Ishikawa (cell line): ENCODE data around the gene NUDT9.
A peak's percentile ranks its signal among the peaks of the same experiment; 100 is the strongest.

Experiments
- CEBPB ChIP-seq: IDR thresholded peaks from 2 replicates; pipeline ENCODE4 v1.6.1; 2012
- CREB1 ChIP-seq: IDR thresholded peaks from 2 replicates; pipeline ENCODE4 v1.6.1; 2012; ENCODE audit warnings: low read depth
- EGR1 ChIP-seq: IDR thresholded peaks from 2 replicates; pipeline ENCODE4 v1.6.1; 2012
- EP300 ChIP-seq: IDR thresholded peaks from 2 replicates; pipeline ENCODE4 v1.6.1; 2012; ENCODE audit warnings: borderline replicate concordance
- FOXM1 ChIP-seq: IDR thresholded peaks from 2 replicates; pipeline ENCODE4 v1.6.1; 2012; ENCODE audit warnings: low read depth, borderline replicate concordance
- MAX ChIP-seq: IDR thresholded peaks from 2 replicates; pipeline ENCODE4 v1.6.1; 2012
- NFIC ChIP-seq: IDR thresholded peaks from 2 replicates; pipeline ENCODE4 v1.6.1; 2012
- RAD21 ChIP-seq: IDR thresholded peaks from 2 replicates; pipeline ENCODE4 v1.6.1; 2012; ENCODE audit warnings: low read depth
- TAF1 ChIP-seq: IDR thresholded peaks from 2 replicates; pipeline ENCODE4 v1.6.1; 2012; ENCODE audit warnings: low read depth, mild to moderate bottlenecking
- TCF12 ChIP-seq: IDR thresholded peaks from 2 replicates; pipeline ENCODE4 v1.6.1; 2012; ENCODE audit warnings: low read depth
- TEAD4 ChIP-seq: IDR thresholded peaks from 2 replicates; pipeline ENCODE4 v1.6.1; 2012
- USF1 ChIP-seq: IDR thresholded peaks from 2 replicates; pipeline ENCODE4 v1.6.1; 2012
- YY1 ChIP-seq: IDR thresholded peaks from 2 replicates; pipeline ENCODE4 v1.6.1; 2012; ENCODE audit warnings: low read depth
- ZBTB7A ChIP-seq: IDR thresholded peaks from 2 replicates; pipeline ENCODE4 v1.6.1; 2012; ENCODE audit warnings: low read depth
- TF ChIP-seq, protein P1 (sequence below): IDR thresholded peaks from 2 replicates; pipeline ENCODE4 v1.6.1; 2012; ENCODE audit warnings: low read depth, mild to moderate bottlenecking

Gene NUDT9

DNA sequence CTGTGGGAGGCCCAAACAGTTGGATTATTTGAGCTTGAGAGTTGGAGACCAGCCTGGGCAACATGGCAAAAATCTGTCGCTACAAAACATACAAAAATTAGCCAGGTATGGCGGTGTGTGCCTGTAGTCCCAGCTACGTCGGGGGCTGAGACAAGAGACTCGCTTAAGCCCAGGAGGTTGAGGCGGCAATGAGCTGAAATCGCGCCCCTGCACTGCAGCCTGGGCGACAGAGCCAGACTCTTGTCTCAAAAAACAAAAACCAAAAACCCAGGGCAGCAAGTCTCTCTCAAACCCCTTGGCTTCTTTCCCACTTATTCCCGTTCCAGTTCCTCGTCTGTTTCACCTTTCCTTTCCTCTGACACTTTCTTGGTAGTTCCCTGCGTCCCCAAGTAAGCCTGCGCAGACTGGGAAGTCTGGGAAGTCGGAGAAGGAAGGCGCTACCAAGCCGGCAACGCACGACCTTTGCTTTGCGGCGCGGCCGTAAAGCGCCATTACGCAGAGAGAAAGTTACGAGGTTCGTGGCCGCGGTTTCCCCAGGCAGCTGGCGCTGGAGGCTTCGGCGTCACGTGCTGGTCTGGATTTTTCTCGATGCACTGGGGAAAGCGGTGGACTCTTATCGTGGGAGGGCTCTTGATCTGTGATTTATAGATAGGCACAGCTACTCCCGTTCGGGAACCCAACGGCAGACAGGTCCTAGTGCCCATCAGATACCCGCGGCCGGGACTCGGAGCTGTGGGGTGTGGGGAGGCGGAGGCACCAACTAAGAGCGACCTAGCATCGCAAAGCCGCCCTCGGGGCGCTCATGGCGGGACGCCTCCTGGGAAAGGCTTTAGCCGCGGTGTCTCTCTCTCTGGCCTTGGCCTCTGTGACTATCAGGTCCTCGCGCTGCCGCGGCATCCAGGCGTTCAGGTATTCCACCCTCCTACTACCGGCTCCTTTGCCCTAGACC lies at the start of gene NUDT9:
NUDT9 (plus strand) TSS at position 470 of the 949 bp plus-strand sequence; CDS start at position 803, 333 bp downstream.
- TF ChIP-seq CREB1 (peak; percentile 58; the same call in 1 of the 2 replicates), TCF12 (peak; percentile 81), TEAD4 (peak; percentile 42; the same call in 1 of the 2 replicates), RAD21 (no peak), EP300 (no peak), YY1 (peak; percentile 79), USF1 (peak; percentile 94), TAF1 (peak; percentile 92), NFIC (peak; percentile 34), FOXM1 (no peak), ZBTB7A (no peak), CEBPB (0 out of 2 replicates have a peak, but pooled peaks have one; percentile 28), MAX (peak; percentile 97), EGR1 (no peak)
- TF ChIP-seq, protein P1, sequence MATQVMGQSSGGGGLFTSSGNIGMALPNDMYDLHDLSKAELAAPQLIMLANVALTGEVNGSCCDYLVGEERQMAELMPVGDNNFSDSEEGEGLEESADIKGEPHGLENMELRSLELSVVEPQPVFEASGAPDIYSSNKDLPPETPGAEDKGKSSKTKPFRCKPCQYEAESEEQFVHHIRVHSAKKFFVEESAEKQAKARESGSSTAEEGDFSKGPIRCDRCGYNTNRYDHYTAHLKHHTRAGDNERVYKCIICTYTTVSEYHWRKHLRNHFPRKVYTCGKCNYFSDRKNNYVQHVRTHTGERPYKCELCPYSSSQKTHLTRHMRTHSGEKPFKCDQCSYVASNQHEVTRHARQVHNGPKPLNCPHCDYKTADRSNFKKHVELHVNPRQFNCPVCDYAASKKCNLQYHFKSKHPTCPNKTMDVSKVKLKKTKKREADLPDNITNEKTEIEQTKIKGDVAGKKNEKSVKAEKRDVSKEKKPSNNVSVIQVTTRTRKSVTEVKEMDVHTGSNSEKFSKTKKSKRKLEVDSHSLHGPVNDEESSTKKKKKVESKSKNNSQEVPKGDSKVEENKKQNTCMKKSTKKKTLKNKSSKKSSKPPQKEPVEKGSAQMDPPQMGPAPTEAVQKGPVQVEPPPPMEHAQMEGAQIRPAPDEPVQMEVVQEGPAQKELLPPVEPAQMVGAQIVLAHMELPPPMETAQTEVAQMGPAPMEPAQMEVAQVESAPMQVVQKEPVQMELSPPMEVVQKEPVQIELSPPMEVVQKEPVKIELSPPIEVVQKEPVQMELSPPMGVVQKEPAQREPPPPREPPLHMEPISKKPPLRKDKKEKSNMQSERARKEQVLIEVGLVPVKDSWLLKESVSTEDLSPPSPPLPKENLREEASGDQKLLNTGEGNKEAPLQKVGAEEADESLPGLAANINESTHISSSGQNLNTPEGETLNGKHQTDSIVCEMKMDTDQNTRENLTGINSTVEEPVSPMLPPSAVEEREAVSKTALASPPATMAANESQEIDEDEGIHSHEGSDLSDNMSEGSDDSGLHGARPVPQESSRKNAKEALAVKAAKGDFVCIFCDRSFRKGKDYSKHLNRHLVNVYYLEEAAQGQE: no peak

DNA sequence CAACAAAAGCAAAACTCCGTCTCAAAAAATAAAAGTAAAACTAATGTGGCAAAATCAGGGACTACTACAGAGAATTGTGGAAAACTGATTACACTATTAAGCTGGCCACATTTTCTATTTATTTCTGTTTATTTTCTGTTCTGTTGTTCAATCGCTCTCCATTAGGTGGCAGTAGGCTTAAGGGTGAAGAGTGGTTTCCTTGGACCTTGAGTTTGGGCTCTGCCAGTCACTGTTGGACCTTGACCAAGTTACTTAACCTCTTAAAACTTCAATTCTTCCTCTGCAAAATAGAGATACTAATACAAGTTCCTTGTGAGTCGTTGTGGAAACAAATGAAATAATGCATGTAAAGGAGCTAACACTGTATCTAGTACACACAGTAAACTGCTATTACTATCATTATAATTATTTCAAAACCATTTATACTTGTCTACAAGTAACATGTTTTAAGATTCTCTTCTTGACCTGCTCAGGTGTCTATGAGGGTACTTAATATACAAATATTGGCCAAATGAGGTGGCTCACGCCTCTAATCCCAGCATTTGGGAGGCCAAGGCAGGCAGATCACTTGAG lies 46.6 kb upstream of the NUDT9 start:
- TF ChIP-seq USF1 (no peak), RAD21 (peak; percentile 84)

GRCh38 chr4:87377816-87378215 lies 44.6 kb upstream of the NUDT9 start:
- TF ChIP-seq MAX: no peak
- TF ChIP-seq CEBPB: no peak
- no peak for TF ChIP-seq EGR1
- TF ChIP-seq FOXM1: no peak
- TF ChIP-seq NFIC: no peak

- TF ChIP-seq FOXM1 (no peak), TAF1 (no peak), RAD21 (no peak), EP300 (no peak), USF1 (no peak), TEAD4 (no peak)
These were observed 40.3 kb upstream of the NUDT9 start for GRCh38 chr4:87382116-87382515.

GRCh38 chr4:87382931-87383330 lies 39.4 kb upstream of the NUDT9 start:
- TF ChIP-seq FOXM1: no peak
- TF ChIP-seq YY1: no peak
- no peak for TF ChIP-seq MAX
- no peak for TF ChIP-seq CEBPB
- no peak for TF ChIP-seq EP300
- TF ChIP-seq EGR1: no peak
- no peak for TF ChIP-seq TCF12
- TF ChIP-seq ZBTB7A: no peak
- no peak for TF ChIP-seq RAD21
- no peak for TF ChIP-seq CREB1
- no peak for TF ChIP-seq NFIC
- no peak for TF ChIP-seq TEAD4
- TF ChIP-seq, protein P1: no peak
